ENCODE results near the gene PCCA. TPM values are rescaled to one million over a fixed set of nuclear protein-coding genes. Genes with fewer than 3 reads are reported as not detected.
"Not testable (repeated sequence)": the region's sequence is repeated elsewhere in the genome, so short reads cannot be mapped to it uniquely, and the experiment has no call there.

Gene PCCA
- polyA plus RNA-seq, 1 of the 3 experiments (the other 2 are of a cell fraction), result 7.3 TPM

DNA sequence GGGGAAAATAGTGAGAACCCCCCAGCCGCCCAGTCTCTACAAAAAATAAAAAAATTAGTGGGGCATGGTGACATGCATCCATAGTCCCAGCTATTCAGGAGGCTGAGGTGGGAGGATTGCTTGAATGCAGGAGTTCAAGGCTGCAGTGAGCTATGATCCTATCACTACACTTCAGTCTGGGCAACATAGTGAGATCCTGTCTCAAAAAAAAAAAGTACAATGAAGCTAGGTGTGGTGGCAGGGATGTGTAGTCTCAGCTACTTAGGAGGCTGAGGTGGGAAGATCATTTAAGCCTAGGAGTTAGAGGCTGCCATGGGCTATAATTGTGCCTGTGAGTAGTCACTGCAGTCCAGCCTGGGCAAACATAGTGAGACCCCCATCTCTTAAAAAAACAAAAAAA is 8.9 kb downstream of the PCCA start:
- no peaks in the 10 kb centered on the region for H3K27me3 ChIP-seq (ENCODE audit: insufficient read depth)
- no peak overlapping the region for H3K27ac ChIP-seq (ENCODE audit: low read depth in 2 of 2, low read length in 1 of 2)
- H3K36me3 ChIP-seq (replicated peaks in 1 of 2; ENCODE audit: control insufficient read depth in 1 of 2, insufficient read depth in 2 of 2, low read length in 1 of 2), result peaks cover 0 to 1% of the 10 kb centered on the region in 2 experiments
- DNase-seq, result no peak
- H4K20me1 ChIP-seq (ENCODE audit: insufficient read depth), result peaks cover 16% of the 10 kb centered on the region; the same call in 1 of the 2 replicates
- H3K4me1 ChIP-seq (ENCODE audit: control insufficient read depth in 1 of 2, insufficient read depth in 2 of 2, low read depth in 1 of 2, low read length in 1 of 2), result peaks cover 2 to 13% of the 10 kb centered on the region in 2 experiments; a peak in 2 of 4 replicates
- H3K9me2 ChIP-seq, result no peaks in the 10 kb centered on the region
- ChIA-PET CTCF (no interaction called here), POLR2A (no interaction called here)
- TF ChIP-seq, protein P1, sequence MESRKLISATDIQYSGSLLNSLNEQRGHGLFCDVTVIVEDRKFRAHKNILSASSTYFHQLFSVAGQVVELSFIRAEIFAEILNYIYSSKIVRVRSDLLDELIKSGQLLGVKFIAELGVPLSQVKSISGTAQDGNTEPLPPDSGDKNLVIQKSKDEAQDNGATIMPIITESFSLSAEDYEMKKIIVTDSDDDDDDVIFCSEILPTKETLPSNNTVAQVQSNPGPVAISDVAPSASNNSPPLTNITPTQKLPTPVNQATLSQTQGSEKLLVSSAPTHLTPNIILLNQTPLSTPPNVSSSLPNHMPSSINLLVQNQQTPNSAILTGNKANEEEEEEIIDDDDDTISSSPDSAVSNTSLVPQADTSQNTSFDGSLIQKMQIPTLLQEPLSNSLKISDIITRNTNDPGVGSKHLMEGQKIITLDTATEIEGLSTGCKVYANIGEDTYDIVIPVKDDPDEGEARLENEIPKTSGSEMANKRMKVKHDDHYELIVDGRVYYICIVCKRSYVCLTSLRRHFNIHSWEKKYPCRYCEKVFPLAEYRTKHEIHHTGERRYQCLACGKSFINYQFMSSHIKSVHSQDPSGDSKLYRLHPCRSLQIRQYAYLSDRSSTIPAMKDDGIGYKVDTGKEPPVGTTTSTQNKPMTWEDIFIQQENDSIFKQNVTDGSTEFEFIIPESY (IDR thresholded peaks at IDR 0.05; ENCODE audit: borderline replicate concordance, low read depth), result no peak
- TF ChIP-seq, protein P2, sequence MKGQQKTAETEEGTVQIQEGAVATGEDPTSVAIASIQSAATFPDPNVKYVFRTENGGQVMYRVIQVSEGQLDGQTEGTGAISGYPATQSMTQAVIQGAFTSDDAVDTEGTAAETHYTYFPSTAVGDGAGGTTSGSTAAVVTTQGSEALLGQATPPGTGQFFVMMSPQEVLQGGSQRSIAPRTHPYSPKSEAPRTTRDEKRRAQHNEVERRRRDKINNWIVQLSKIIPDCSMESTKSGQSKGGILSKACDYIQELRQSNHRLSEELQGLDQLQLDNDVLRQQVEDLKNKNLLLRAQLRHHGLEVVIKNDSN (IDR thresholded peaks at IDR 0.05; ENCODE audit: borderline replicate concordance, low read depth), result no peak
- H3K9me3 ChIP-seq, result no peaks in the 10 kb centered on the region
- H3K4me3 ChIP-seq (ENCODE audit: low read depth in 2 of 2, low read length in 1 of 2), result no peak overlapping the region
- no peak overlapping the region for H2AFZ ChIP-seq (ENCODE audit: low read depth)
- H3K4me2 ChIP-seq, result no peak overlapping the region
- H3K79me2 ChIP-seq (ENCODE audit: insufficient read depth), result peaks cover 96% of the 10 kb centered on the region
- no peaks in the 10 kb centered on the region for H3F3A ChIP-seq (replicated peaks; ENCODE audit: insufficient read depth)
- WGBS (ENCODE audit: low lambda C conversion rate), result 87% methylated on average over 1 of the region's 1 CpG
- H3K9ac ChIP-seq, result no peak overlapping the region

DNA sequence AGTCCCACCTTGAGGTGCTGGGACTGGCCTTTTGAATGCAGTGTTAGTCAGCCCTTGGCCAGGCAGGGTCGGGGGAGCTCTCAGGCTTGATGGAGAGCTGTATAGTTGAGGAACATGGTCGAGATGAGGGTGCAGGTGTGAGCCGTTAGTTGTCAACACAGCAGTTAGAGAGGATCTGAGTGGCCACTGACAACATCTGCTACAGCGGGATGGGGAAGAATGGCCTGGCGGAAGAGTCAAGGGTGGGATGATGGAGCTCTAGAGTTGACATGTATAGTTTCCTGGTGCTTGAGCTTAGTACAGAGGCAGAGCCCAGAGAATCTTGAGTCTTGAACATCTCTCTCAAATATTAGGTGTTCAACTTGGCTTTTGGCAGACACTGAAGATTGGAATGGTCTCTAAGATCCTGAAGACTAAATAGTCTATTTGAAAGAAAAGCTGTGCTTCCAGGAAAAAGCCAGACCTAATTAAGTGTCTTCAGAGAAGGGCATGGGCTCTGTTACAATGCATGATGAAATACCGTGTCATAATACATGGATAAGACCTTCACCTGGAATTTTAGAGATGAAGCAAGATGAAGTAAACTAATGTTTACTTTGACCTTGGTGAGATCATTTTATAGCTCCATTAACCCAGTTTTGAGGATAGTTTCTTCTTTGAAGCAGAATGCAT is 9.7 kb downstream of the PCCA start:
- TF ChIP-seq, protein P3, sequence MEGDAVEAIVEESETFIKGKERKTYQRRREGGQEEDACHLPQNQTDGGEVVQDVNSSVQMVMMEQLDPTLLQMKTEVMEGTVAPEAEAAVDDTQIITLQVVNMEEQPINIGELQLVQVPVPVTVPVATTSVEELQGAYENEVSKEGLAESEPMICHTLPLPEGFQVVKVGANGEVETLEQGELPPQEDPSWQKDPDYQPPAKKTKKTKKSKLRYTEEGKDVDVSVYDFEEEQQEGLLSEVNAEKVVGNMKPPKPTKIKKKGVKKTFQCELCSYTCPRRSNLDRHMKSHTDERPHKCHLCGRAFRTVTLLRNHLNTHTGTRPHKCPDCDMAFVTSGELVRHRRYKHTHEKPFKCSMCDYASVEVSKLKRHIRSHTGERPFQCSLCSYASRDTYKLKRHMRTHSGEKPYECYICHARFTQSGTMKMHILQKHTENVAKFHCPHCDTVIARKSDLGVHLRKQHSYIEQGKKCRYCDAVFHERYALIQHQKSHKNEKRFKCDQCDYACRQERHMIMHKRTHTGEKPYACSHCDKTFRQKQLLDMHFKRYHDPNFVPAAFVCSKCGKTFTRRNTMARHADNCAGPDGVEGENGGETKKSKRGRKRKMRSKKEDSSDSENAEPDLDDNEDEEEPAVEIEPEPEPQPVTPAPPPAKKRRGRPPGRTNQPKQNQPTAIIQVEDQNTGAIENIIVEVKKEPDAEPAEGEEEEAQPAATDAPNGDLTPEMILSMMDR (IDR thresholded peaks at IDR 0.05), result no peak
- TF ChIP-seq TEAD4 (IDR thresholded peaks at IDR 0.05; ENCODE audit: borderline replicate concordance, insufficient read depth) (no peak), NFIC (IDR thresholded peaks at IDR 0.05; ENCODE audit: borderline replicate concordance) (no peak), RXRA (IDR thresholded peaks at IDR 0.05; ENCODE audit: borderline replicate concordance, low read depth) (no peak), RFX5 (IDR thresholded peaks at IDR 0.05; ENCODE audit: low read length) (no peak)
- WGBS (ENCODE audit: low lambda C conversion rate), result 90% methylated on average over 6 of the region's 6 CpGs
- Histone ChIP-seq H2AFZ (ENCODE audit: low read depth) (no peak overlapping the region), H3K27me3 (ENCODE audit: insufficient read depth) (no peaks in the 10 kb centered on the region), H3K79me2 (ENCODE audit: insufficient read depth) (peaks cover 93% of the 10 kb centered on the region), H4K20me1 (ENCODE audit: insufficient read depth) (peaks cover 9% of the 10 kb centered on the region; the same call in 1 of the 2 replicates), H3F3A (replicated peaks; ENCODE audit: insufficient read depth) (no peaks in the 10 kb centered on the region), H3K36me3 (replicated peaks in 1 of 2; ENCODE audit: control insufficient read depth in 1 of 2, insufficient read depth in 2 of 2, low read length in 1 of 2) (peaks cover 0 to 4% of the 10 kb centered on the region in 2 experiments), H3K9me2 (no peaks in the 10 kb centered on the region), H3K9ac (no peak overlapping the region), H3K4me3 (ENCODE audit: low read depth in 2 of 2, low read length in 1 of 2) (no peak overlapping the region), H3K4me2 (no peak overlapping the region), H3K9me3 (no peaks in the 10 kb centered on the region), H3K27ac (ENCODE audit: low read depth in 2 of 2, low read length in 1 of 2) (no peak overlapping the region), H3K4me1 (ENCODE audit: control insufficient read depth in 1 of 2, insufficient read depth in 2 of 2, low read depth in 1 of 2, low read length in 1 of 2) (peaks cover 2 to 13% of the 10 kb centered on the region in 2 experiments; a peak in 2 of 4 replicates)
- POLR2A ChIA-PET, result no interaction called here
- no peak for DNase-seq
- CTCF ChIA-PET, result interaction anchor here (0.8 kb wide), 1 partner anchor 383 kb away, joined by 3 read pairs; no protein-coding TSS in a partner anchor

DNA sequence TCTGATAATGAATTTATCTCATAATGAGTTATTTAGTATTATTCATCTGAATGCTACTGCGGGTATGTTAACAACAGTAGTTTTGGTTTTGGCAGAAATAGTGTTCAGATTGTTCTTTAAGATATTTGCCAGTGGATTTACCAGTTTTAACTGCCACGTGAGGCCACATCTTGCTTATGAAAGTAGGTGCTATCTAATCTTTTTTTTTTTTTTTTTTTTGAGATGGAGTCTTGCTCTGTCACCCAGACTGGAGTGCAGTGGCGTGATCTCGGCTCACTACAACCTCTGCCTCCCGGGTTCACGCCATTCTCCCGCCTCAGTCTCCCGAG is 10.2 kb downstream of the PCCA start:
- peaks cover 2 to 13% of the 10 kb centered on the region in 2 experiments; a peak in 2 of 4 replicates for H3K4me1 ChIP-seq (ENCODE audit: control insufficient read depth in 1 of 2, insufficient read depth in 2 of 2, low read depth in 1 of 2, low read length in 1 of 2)
- H2AFZ ChIP-seq (ENCODE audit: low read depth); H3K27ac ChIP-seq (ENCODE audit: low read depth in 2 of 2, low read length in 1 of 2); H3K9me2 ChIP-seq; H3K9ac ChIP-seq; H3K36me3 ChIP-seq (replicated peaks in 1 of 2; ENCODE audit: control insufficient read depth in 1 of 2, insufficient read depth in 2 of 2, low read length in 1 of 2); DNase-seq; H3K4me2 ChIP-seq; H3K9me3 ChIP-seq; POLR2A ChIA-PET; H3F3A ChIP-seq (replicated peaks; ENCODE audit: insufficient read depth); H4K20me1 ChIP-seq (ENCODE audit: insufficient read depth); H3K27me3 ChIP-seq (ENCODE audit: insufficient read depth); H3K4me3 ChIP-seq (ENCODE audit: low read depth in 2 of 2, low read length in 1 of 2): not testable (repeated sequence)
- CTCF ChIA-PET, result interaction anchor here (0.8 kb wide), 1 partner anchor 383 kb away, joined by 3 read pairs; no protein-coding TSS in a partner anchor
- H3K79me2 ChIP-seq (ENCODE audit: insufficient read depth), result peaks cover 90% of the 10 kb centered on the region
- 94% methylated on average over 8 of the region's 8 CpGs for WGBS (ENCODE audit: low lambda C conversion rate)
